LHCN-M2 (cell line): ENCODE measurements around the gene MUC15. TPM values are rescaled to one million over a fixed set of nuclear protein-coding genes. Genes with fewer than 3 reads are reported as not detected.
A peak's percentile ranks its signal among the peaks of the same experiment; 100 is the strongest.

Experiments used
- DNase-seq: peaks from one replicate; pipeline ENCODE4 v3.0.0-alpha.2; 2012; ENCODE audit warnings: low read depth
- total RNA-seq: library from RNA; depleted of rRNA; stranded (reverse); fragments of >200 nt; gene quantifications from 2 replicates; pipeline ENCODE4 v1.2.3, GENCODE V29; 2014

Gene MUC15
- total RNA-seq, 1 experiment from 2014 or later = not detected

DNA sequence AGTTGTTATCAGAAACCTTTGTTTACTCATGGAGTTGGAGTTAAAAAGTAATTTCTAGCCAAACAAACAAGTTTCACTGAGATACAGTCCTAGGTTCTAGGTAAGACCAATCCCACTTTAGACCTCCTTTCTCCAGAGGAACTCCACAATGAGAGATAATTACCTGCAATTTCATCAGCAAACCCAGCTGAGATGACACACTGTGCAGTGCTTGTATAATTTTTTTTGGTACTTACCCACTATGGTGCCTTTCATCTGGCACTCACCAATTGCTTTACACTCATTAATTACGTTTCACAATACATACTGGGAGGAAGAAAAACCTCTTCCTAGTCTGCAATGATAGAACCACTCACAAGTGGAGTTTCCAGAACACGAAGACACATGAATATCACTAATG, 1.8 kb upstream of the MUC15 start:
- DNase-seq = no peak

DNA sequence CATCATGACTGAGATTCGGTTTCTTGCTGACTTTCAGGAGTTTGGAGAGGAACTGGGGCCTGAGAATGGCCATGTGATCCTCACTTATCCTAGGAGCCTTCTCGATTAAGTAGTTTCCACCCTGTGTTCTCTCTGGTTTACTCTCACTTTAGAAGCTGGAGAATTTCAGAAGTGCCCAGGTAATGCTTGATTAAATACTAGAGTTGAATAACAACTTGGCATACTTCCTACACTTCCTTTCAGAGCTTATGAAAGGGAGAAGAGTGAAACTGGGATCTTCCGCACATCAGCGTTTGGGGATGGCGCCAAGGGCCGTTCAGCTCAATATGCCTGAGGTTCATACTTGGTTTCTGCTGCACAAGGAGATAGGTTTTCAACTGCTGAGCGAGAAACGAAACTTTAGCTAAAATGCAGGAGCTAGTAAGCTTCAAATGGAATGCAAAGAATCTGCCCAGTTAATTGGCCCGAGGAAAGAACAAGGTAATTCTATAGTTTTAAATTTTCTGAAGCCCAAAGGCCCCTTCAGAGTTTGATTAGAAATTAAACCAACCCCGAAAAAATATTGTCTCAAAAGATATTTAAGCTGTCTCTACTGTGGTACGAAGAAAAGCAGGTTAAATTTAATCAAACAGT, 823 bp upstream of the MUC15 start:
- DNase-seq = no peak

DNA sequence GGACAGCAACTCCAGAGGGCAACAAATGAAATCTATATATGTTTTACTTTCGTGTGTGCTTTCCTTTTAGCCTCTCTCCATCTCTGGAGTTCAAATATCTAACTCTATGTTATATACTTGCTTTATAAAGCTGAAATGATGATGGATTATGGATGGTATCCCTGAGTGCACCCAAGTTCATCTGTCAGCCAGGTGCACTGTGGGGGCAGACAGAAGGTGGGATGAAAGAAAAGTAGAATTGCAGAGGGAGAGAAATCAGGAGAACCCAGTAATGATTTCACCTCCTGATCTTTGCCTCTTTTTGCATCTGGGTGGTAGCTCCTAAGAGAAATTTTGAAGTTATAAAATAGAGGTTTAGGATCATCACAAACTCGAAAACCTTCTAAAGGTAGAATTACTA, 2.4 kb downstream of the MUC15 start:
- DNase-seq = no peak

DNA sequence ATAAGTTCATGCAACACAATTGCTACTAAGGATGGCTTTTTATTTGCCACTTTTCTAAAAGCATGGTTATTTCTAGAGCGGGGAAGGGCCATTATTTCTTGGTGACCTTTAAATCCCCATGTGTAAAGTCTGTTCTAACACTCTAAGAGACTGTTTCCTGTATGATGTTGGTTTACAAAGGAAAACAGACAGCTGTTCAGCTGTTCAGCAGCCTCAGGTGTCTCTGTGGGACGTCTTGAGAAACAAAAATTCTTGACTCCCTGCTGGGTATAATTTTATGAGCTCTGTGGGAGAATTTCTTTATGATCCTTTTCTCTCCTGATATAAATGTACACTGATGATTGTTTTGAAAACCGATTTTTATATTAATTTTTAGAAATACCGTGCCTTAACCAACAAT, 13.9 kb downstream of the MUC15 start:
- peak; percentile 20 for DNase-seq

DNA sequence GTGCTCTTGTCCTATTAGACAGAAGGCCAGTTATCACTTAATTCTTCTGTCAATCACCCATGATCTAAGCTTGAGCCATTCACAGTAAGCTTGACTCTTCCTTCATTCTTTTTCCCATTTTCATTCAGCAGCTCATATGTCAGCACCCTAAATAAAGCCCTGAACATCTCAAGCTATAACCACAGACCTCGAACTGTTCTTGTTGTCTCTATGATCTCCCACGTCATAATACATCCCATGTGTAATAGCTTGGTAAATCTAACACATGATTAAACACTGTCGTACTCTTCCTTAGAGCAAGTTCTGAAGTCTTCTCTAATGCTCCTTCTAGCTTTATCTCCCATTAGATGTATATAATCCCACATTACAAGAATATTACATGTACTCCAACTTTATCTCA, 14.4 kb downstream of the MUC15 start:
- peak; percentile 2 for DNase-seq

DNA sequence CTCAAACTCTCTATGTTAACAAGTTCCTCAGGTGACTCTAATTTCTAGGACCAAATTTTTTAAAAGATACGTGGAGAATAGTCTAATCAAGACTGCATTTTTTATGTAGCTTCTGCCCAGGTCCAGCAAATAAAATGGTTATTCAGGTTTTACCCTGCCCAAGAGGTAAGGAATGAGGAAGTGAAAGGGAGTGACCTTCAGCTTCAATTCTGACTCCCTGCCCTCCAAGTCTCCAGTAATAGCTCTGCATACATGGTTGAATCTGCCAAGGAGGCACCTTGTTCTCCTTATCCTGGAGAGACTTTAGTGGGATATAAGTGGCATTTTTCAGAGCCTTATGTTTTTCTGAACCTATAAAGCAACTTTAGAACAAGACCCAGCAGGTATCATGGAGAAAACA, 15.5 kb downstream of the MUC15 start:
- no peak for DNase-seq

DNA sequence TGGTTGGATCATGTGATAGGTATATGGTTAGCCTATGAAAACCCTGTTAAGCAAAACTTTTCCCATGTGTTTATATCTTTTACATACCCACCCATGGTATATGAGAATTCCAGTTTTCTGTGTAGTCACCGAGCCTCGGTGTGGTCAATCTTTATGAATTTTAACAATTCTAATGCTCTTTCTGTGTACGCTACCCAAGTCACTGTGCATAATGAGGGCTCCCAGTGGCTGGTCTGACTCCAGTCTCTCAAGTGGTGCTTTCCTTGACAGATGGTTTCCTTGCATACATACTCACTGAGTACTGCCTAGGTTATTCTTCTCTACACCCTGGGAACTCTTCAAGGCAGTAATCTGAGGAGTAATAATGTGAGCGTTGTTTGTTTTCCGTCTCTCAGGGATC, 17.6 kb downstream of the MUC15 start:
- DNase-seq = no peak

DNA sequence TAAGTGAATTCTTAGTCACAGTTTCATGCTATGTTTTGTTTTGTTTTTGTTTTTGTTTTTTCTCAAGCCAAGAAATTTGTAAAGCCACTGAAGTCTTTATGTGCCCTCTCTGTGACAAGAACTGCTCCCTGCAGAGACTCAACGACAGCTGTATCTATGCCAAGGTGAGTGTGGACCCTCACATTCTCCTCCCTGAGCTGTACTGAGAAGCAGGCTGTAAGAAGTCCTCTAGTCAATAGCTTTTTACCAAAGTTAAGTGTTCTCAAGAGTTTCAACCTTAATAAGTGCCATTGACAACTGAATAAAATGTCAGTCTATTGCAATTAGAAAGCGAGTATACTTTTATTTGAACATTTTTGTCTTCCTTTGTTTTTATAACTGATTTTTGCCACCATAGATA, 18.9 kb downstream of the MUC15 start:
- DNase-seq = no peak

DNA sequence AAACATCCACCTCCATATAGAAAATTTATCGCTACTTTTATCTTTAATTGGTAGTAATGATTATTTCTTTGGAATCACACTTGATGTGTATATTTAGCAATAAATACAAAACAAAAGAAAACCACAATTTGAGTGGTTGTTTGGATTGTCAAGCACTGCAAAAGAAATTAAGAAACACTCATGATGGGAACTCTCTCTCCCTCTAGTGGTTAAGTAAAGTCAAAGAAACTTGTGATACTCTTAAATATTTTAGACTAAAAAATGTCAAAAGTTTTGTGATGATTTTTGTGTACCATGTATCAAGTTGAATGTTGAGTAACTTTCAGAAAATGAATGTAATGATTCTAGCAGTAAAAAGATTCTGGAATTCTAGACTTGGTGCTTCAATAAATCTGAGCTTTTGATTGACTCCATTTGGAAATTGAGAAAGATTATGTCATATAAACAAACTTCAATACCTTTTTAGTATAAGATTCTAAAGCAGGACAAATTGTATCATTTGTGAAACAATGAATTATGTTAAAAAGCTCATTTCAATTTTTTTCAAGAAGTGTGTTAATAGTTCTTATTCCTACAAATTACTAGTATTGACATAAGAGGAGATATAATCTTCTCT, 20.8 kb downstream of the MUC15 start:
- no peak for DNase-seq

DNA sequence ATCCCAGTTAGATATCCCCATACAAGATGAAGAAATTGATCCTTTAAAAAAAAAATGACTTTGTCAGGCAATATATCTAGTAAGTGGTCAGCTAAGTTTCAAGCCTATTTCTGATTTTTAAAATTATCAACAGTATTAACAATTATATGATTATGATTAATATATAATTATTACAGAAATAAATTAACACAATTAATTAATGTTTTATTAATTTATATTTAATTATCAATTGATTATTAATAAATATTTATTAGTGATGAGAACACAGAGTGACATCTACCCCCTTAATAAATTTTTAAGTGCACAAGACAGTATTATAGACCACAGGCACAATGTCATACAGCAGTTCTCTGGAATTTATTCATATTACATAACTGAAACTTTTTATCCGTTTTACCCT, 22.0 kb downstream of the MUC15 start:
- no peak for DNase-seq

DNA sequence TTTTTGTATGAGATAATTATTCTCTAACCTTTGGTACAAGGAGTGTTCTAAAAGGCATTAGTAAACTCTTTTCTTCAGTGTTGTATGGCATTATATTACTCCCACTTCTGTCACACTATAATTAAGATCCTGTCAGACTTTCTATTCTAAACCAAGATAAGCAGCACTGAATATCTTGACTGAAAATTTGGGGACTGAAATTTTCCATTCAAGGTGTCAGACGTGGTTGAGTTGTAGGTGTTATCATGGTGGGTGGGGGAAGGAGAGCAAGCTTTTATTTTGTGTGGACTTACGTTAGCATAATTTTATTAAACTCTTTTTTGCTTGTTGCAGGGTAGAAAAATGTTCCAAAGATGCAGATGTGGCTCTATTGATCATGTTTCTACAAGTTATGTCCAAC, 22.9 kb downstream of the MUC15 start:
- DNase-seq = no peak

DNA sequence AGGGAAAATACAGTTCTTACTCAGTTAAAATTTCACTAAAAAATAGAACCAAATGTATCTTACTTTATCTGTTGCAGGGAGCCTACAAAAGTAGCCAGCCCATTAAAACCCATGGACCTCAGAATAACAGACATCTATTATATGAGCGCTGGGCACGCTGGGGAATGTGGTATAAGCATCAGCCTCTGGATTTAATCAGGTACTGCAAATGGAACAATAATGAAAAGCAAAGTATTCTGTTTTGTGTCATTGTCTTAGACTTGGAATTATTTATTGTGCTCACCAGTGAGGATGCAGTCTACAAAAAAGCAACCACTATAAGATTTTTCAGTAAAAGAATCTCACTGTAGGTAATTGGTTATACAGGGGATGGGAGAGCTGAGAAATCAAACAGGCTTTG, 30.2 kb downstream of the MUC15 start:
- DNase-seq = no peak

DNA sequence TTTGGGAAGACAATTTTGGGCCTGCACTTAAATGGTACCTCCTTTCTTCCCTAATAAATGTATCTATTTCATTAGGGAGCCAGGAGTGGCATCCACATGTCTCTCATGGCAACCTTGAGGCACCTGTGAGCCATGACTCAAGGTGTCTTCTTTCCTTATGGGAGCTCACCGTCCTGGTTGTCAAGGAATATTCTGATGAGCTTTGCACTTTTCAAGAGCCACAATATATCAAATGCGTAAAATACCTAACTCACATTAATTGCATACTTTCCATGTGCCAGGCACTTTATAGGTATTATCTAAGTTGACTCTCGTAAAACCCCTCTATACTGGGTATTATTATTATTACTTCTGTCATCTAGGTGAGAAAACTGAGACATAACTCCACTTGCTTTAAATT, 32.5 kb downstream of the MUC15 start:
- no peak for DNase-seq

DNA sequence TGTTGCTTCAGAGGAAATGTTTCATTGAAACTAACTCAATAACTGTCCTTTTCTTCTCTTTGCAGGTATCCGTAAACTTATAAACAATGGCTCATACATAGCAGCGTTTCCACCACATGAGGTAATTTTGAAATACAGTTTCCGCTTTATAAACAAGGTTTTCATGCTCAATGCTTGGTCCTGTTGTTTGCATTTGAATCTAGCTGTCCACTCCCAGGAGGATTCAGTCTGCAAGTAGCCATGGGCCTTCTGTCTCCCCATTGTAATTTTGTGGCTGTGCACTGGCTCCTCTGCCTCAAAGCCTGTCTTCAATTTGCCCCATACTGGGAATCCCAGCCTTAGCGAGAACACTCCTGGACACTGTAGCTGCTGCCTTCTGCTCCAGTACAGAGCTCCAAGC, 34.7 kb downstream of the MUC15 start:
- DNase-seq = no peak

DNA sequence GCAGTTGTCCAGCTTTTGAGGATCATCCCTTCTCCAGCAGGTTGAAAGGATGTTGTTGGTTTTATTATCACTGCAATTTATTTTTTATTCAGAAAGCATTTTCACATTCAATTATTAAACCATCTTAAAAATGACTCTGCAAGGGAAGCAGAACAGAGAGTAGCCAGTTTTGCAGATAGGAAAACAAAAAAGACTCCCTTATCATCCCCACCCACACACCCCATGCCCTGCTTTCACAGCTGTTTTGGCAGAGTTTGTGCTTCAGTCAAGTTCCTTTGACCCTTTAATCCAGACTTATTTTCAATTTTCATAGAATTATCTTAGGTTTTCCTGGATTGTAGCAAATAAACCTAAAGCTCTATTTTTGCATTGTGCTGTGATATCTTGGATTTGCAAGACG, 44.4 kb downstream of the MUC15 start:
- no peak for DNase-seq

DNA sequence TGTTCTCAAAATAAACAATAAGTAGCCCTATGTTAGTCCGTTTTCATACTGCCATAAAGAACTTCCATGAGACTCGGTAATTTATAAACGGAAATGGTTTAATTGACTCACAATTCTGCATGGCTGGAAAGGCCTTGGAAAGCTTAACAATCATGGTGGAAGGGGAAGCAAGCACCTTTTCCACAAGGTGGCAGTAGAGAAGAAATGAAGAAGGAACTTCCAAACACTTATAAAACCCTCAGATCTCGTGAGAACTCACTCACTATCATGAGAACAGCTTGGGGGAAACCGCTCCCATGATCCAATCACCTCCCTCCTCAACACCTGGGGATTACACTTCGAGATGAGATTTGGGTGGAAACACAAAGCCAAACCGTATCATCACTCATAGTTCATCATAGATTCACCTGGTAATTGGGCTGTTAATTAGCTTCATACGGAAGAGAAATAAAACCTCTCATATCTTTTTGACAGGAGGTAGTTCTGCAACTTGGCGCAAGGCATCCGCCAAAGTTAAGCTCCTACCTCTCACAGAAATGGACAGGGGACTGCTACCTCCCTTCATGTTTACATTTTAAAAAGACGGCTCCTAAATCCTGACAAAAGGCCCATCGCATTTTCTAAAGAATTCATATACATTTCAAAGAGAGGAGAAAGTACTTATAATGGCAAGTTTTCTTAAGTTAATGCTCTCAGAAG, 49.0 kb downstream of the MUC15 start:
- DNase-seq = peak; percentile 17

DNA sequence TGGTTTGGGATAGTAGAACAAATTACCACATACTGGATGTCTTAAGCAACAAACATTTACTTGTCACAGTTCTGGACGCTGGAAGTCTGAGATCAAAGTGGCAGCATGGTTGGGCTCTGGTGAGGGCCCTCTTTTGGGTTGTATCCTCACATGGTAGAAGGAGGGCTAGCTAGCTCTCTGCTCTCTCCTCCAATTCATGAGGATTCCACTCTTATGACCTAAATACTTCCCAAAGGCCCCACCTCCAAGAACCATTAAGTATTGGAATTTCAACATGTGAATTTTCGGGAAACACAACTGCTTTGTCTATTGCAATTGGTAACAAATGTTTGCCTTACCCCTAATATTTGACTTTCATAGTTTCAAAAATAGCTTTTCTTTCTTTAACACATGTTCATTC, 52.6 kb downstream of the MUC15 start:
- DNase-seq = no peak

DNA sequence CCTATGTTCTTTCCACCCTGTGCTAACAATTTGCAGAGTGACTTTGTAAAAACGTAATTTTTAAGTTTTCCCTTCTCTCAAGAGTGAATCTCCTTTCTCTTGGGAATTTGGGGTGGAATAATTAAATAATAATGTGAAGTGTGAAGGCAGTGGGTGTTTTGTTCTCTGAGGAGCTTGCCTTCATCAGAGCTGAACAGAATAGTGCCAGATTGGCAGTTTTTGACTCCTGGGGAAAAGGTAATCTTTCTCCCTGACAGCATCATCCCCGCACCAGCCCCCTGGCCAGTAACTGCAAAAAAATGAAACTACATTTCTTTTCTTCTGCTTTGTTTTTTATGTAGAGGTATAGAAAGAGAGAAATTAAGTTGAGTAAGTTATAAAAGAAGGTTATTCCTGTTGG, 59.9 kb downstream of the MUC15 start:
- no peak for DNase-seq

DNA sequence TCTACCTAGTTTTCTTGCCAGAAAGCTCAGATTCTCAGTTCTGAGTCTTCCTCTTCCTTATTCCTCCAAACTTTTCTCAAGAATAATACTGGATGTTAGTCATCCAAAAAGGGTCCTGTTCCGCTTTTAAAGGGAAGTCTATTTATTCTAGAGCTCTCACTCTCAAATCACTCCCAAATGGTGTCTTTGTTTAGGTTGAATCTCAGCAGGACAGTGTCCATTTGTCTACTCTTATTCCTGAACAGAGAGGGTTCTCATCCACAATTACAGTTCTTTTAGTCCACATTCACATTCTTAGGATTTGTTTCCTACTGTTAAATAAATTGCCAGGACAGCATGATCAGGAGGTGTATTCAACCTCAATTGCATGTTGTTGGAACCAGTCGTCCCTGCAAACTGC, 61.3 kb downstream of the MUC15 start:
- no peak for DNase-seq

DNA sequence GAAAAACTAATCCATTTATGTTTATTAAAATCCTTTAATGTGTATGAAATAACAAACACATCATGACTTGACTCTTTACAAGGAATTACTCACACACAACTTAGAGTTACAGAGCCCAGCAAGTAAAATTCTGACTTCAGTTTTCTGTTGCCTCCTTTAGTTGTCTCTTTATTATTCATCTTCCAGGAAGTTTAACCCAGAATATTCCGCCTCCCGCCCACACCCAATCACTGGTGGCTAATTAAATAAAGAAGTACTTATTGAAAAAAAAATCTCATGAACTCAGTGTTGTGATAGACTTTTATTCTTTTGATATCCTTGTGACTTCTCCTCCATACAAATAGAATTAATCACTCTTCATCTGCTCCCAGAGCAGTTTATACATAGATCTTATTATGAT, 61.9 kb downstream of the MUC15 start:
- no peak for DNase-seq
